ENCODE data around the gene ALLC. TPM values are rescaled to one million over a fixed set of nuclear protein-coding genes. Genes with fewer than 3 reads are reported as not detected.

ALLC gene
- total RNA-seq, 4 donors from 2014 or later = not detected

DNA sequence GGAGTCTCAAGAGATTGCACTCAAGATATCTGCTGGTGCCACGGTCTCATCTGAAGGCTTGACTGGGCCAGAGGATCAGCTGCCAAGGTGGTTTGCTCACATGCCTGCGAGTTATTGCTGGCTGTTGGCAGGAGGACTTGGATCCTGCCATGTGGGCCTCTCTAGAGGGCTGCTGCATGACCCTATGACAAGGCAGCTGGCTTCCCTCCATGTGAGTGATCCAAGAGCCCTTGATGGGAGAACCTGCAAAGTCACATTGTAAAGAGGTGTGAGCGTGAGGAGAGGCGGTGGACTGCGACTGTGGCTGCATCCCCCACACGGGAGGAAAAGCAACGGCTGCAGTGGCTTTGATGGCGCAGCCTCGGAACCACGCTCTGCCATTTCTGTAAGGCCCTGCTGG lies 4.0 kb upstream of the ALLC start:
- intact Hi-C loops (cut with DNase I) = no loop called here
- WGBS, 2 donors = 75 to 86% methylated on average over 3 to 6 of the region's 10 CpGs
- DNase-seq = no peak

DNA sequence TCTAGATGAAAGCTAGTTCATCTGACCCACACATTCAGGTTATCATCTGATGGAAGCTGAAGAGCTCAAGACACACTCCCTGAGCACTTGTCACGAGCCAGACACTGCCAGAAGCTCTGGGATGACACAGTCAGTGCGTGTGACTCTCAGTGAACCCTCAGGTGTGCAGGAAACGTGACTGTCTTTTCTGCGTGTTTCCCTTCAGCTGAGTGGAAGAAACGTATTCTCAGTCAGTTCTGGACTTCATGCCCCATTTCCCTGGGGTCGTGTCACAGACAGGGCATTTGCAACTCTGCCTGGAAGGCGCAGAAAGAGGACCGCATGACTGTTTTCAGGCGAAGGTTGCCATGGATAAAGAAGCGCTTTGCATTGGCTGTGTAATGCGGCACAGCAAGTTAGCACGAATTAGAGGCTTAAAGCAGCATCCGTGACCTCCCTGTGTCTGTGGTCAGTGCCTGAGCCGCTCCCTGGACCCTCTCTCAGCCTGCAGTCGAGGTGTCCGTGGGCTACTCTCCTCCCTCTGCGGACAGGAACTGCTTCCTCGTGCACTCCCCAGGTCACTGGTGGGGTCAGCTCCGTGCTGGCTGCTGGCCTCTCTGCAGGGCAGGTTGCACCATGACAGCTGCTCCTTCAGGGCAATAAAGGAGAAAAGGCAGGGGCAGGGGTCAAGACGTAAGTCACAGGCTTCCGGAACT lies 3.3 kb upstream of the ALLC start:
- 84 to 88% methylated on average over 14 to 15 of the region's 21 CpGs for WGBS, 2 donors
- no peak for TF ChIP-seq POLR2A (IDR thresholded peaks at IDR 0.05)
- TF ChIP-seq, protein P1, sequence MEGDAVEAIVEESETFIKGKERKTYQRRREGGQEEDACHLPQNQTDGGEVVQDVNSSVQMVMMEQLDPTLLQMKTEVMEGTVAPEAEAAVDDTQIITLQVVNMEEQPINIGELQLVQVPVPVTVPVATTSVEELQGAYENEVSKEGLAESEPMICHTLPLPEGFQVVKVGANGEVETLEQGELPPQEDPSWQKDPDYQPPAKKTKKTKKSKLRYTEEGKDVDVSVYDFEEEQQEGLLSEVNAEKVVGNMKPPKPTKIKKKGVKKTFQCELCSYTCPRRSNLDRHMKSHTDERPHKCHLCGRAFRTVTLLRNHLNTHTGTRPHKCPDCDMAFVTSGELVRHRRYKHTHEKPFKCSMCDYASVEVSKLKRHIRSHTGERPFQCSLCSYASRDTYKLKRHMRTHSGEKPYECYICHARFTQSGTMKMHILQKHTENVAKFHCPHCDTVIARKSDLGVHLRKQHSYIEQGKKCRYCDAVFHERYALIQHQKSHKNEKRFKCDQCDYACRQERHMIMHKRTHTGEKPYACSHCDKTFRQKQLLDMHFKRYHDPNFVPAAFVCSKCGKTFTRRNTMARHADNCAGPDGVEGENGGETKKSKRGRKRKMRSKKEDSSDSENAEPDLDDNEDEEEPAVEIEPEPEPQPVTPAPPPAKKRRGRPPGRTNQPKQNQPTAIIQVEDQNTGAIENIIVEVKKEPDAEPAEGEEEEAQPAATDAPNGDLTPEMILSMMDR (IDR thresholded peaks at IDR 0.05) = no peak
- Histone ChIP-seq H3K4me3 (no peak overlapping the region), H3K36me3 (no peaks in the 10 kb centered on the region), H3K9me3 (no peaks in the 10 kb centered on the region), H3K27ac (no peak overlapping the region), H3K4me1 (peaks cover 9 to 26% (median 11%) of the 10 kb centered on the region in 3 donors), H3K27me3 (peaks cover 0 to 37% (median 0%) of the 10 kb centered on the region in 4 donors)
- intact Hi-C loops (cut with DNase I) = no loop called here
- no peak for DNase-seq

More for the DNA sequence above, 4.0 kb upstream of the ALLC start:
- Histone ChIP-seq H3K4me3 (no peak overlapping the region), H3K9me3 (no peaks in the 10 kb centered on the region), H3K27me3 (peaks cover 0 to 42% (median 0%) of the 10 kb centered on the region in 4 donors), H3K4me1 (peaks cover 9 to 21% (median 11%) of the 10 kb centered on the region in 3 donors), H3K36me3 (no peaks in the 10 kb centered on the region), H3K27ac (no peak overlapping the region)
- no peak for TF ChIP-seq POLR2A (IDR thresholded peaks at IDR 0.05)
- TF ChIP-seq, protein P1 (IDR thresholded peaks at IDR 0.05) = no peak

DNA sequence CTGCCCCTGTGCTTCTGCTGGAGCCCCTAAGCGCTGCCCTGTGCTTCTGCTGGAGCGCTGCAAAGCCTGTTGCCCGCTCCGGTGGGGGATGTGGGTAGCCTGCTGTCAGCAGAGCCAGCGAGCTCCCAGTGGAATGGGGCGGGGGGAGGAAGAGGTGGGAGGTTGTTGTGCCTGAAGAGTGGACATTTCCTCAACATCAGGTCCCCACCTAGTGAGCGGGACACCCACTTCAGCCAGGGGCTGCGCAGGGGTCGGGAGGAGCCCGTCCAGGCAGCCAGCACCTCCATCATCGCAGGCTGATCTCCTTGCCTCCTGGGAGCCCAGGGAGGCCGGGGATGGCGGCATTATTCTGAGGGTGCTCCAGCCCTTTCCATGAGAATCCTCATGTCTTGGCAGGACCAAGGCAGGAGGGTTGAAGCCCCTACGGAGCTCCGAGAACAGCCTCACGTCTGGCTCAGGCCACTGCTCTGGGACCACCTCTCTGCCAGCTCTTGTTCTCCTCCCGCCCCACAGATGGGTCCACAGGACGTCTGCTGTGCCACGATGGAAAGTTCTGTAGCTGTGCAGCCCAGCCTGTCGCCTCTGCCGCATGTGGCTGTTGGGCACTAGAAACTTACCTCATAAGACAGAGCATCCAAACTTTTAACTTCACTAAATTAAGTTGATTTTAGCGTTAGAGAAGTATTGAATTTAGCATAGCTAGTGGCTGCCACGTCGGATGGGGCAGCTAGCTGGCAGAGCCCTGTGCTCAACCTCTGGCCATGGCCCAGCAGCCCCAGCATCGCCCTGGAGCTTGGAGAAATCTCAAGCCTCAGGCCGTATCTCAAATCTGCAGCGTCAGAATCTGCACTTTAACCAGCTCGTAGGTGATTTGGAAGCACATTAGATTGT lies 1.9 kb upstream of the ALLC start:
- intact Hi-C loops (cut with DNase I) = no loop called here
- no peaks in the 10 kb centered on the region for H3K9me3 ChIP-seq
- DNase-seq = no peak
- H3K4me3 ChIP-seq = no peak overlapping the region
- no peak overlapping the region for H3K27ac ChIP-seq
- no peaks in the 10 kb centered on the region for H3K36me3 ChIP-seq
- 69 to 90% methylated on average over 5 to 14 of the region's 28 CpGs for WGBS, 2 donors
- H3K4me1 ChIP-seq = peaks cover 4 to 21% (median 7%) of the 10 kb centered on the region in 3 donors
- H3K27me3 ChIP-seq = peaks cover 0 to 25% (median 0%) of the 10 kb centered on the region in 4 donors
- TF ChIP-seq, protein P1 (IDR thresholded peaks at IDR 0.05) = no peak
- no peak for TF ChIP-seq POLR2A (IDR thresholded peaks at IDR 0.05)

DNA sequence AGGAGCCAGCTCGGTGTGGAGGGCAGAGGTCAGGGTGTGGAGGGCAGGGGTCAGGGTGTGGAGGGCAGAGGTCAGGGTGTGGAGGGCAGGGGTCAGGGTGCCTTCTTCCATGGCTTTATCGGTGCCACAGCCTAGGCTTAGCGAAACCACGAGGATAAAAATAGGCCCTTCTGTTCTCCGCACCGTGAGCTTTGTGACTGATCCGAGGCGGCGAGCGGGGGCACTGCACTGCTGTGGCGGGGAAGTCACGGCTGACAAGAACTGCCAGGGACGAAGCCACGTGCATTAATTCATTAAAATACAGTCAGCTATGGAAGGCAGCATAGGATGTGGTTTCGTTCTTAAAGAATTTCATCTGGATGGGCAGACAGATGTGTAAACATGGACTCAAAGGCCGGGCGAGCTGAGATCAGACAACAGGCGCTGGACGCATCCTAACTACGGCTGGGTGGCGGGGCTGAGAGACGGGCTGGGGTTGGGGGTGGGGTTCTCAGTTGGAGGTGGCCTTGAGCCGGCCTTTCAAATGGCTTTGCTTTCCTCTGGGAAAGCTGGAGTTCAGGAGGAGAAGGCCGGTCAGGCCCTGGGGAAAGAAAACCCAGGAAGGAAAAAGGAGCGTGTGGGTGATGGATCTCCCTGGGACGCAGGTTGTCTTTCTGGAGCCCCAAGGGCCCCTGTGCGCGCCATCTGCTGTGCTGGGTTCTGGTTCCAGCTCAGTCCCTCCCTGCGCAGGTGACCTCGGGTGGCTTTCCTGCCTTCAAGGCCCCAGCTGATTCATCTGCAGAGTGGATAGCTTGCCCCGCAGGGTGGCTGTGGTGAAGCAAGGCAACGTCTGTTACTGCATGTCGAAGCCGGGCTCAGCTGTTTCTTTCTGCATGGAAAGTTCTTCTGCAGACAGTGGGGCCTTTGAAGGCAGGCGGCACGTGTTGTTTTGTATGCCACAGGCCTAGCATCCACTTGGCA lies 958 bp upstream of the ALLC start:
- 65 to 71% methylated on average over 24 to 27 of the region's 36 CpGs for WGBS, 2 donors
- no peak overlapping the region for H3K27ac ChIP-seq
- intact Hi-C loops (cut with DNase I) = no loop called here
- peaks cover 0 to 14% (median 1%) of the 10 kb centered on the region in 3 donors for H3K4me1 ChIP-seq
- DNase-seq = no peak
- no peak for TF ChIP-seq POLR2A (IDR thresholded peaks at IDR 0.05)
- TF ChIP-seq, protein P1 (IDR thresholded peaks at IDR 0.05) = no peak
- H3K36me3 ChIP-seq = no peaks in the 10 kb centered on the region
- H3K9me3 ChIP-seq = no peaks in the 10 kb centered on the region
- H3K4me3 ChIP-seq = no peak overlapping the region
- H3K27me3 ChIP-seq = peaks cover 0 to 18% (median 0%) of the 10 kb centered on the region in 4 donors
